HTERT RPE-1 (cell line): Measurements from ENCODE around the gene TBC1D3I.
"Not testable (repeated sequence)": the region's sequence is repeated elsewhere in the genome, so short reads cannot be mapped to it uniquely, and the experiment has no call there.

Experiments used
- in situ Hi-C: fragments of 300-500 bp; cut with MboI; formaldehyde crosslinking; loops from 4 replicates; pipeline ENCODE4 v1.14.3; 2020; ENCODE audit warnings: low sequenced_read_pairs

The TBC1D3I gene

DNA sequence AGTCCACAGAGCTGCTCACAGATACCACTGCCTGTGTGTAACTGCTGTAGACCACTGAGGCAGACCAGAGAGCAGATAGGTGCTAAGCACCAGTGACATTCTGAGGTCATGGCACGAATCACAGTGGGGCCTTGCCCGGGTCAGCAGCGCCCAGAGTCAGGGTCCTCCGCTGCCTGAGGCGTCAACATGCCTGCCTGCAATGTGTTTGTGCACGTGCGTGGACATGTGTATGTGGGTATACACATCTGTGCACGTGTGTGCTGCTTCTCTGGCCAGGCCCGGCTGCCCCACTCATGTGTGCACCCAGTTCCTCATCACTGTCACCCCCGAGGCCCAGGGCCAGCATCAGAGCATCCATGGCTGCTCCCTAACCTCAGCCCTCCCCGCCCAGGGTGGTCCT is at the start of gene TBC1D3I:
TSS of gene TBC1D3I (minus strand) at position 101 of the 400 bp plus-strand sequence. CDS start 1,585 bp downstream, outside the sequence.
- in situ Hi-C loops = not testable (repeated sequence)

GRCh38 chr17:36295161-36295560 is 30.8 kb upstream of the TBC1D3I start:
- in situ Hi-C loops = not testable (repeated sequence)

- in situ Hi-C loops = not testable (repeated sequence)
Measured at GRCh38 chr17:36289965-36290612, 25.7 kb upstream of the TBC1D3I start.

GRCh38 chr17:36284219-36284618 is 19.8 kb upstream of the TBC1D3I start:
- in situ Hi-C loops = not testable (repeated sequence)

DNA sequence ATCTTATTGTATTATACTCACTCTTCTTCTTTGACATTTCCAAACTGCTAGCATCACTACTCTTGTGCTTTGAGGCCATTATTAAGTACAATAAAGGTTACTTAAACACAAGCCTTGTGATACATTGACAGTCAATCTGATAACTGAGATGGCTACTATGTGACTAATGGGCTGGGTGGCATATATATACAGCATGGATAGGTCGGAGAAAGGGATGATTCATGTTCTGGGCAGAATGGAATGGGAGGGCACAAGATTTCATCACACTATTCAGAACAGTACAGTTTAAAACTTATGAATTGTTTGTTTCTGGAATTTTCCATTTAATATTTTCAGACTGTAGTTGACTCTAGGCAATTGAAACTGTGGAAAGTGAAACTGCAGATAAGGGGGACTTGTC is 18.9 kb upstream of the TBC1D3I start:
- in situ Hi-C loops = not testable (repeated sequence)

DNA sequence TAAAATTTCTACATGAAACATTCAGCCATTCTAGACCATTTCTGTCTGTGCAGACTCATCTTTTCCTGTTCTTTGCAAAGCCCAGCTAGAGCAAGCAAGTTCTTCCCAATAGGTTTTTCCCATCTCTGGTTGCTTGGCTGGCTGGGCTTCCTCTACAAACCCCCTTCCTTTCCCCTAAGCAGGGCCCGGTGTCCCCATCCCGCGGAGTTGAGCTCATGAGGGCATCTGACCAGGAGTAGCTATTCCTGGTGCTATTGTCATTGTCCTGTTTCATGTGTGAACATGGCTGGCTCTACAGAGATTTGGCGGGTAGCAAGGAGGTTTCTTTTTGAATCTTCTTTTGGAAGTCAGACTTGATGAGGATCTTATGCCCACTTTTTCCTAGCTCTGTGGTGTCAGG is 22.3 kb downstream of the TBC1D3I start:
- in situ Hi-C loops = not testable (repeated sequence)

DNA sequence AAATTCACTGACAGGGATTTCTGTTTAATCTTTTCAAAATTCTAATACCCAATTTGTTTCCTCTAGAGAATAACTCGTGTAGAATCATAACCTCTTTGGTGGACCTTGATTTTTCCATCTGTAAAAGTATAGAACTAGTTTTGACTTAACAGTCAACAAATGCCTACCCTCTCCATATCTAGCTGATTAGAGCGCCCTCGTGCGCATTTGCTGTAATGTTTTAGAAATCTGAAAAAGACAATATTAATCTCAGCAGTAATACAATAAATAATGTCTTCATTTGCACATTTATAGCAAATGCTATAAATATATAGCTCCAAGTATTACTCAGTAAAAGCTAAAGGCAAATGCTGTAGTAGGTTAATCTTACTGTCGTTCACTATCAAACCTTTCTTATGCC is 34.7 kb downstream of the TBC1D3I start:
- in situ Hi-C loops = not testable (repeated sequence)

GRCh38 chr17:36222967-36223366 is 41.4 kb downstream of the TBC1D3I start:
- in situ Hi-C loops = not testable (repeated sequence)

- in situ Hi-C loops = not testable (repeated sequence)
Measured at GRCh38 chr17:36221581-36222100, 42.7 kb downstream of the TBC1D3I start.

- in situ Hi-C loops = not testable (repeated sequence)
Measured at GRCh38 chr17:36220737-36221580, 43.4 kb downstream of the TBC1D3I start.

DNA sequence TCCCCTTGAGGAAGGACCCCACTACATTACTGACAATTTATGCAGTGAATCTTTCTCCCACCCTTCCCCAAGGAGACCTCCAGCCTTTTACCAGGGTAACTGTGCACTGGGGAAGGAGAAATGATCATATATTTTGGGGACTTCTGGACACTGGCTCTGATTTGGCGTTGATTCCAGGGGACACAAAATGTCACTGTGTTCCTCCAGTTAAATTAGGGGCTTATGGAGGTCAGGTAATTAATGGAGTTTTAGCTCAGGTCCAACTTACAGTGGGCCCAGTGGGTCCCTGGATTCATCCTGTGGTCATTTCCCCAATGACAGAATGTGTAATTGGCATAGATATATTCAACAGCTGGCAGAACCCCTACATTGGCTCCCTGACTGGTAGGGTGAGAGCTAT is 44.8 kb downstream of the TBC1D3I start:
- in situ Hi-C loops = not testable (repeated sequence)

GRCh38 chr17:36215406-36216308 is 48.7 kb downstream of the TBC1D3I start:
- in situ Hi-C loops = not testable (repeated sequence)

DNA sequence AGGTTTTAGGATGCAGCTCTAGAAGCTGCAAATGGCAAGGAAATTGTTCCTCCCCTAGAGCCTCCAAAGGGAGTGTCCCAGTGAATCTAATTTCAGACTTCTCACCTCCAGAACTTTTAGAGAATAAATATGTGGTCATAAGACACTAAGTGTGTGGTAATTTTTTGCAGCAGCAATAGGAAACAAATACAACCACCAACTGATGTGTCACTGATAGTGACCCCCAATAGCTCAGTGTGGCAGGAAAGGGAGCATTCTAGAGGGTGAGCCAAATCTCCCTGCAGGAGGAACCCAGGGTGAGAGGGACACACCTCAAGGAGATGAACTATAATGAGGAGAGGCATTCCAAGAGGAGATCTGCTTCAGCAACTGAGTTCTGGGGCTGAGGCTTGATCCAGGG is 49.5 kb downstream of the TBC1D3I start:
- in situ Hi-C loops = no loop called here

- in situ Hi-C loops = no loop called here
Measured at GRCh38 chr17:36213695-36214094, 50.7 kb downstream of the TBC1D3I start.

DNA sequence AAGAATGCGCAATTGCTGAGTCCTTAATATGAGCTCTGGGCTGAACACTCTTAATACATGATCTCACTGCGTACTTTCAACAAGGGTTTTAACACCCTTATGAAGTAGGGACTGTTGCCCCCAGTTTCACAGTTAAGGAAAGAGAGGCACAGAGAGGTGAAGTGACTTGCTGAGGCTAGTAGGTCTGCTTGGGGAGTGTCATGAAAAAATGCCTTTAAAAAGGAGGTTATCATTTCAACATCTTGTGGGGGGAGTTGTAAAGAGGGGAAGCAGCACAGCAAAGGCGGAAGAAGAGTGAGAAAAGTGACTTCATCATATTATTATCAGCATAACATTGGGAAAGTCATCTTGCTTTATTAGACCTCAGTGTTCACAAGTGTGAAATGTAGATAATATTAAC is 51.4 kb downstream of the TBC1D3I start:
- in situ Hi-C loops = no loop called here

DNA sequence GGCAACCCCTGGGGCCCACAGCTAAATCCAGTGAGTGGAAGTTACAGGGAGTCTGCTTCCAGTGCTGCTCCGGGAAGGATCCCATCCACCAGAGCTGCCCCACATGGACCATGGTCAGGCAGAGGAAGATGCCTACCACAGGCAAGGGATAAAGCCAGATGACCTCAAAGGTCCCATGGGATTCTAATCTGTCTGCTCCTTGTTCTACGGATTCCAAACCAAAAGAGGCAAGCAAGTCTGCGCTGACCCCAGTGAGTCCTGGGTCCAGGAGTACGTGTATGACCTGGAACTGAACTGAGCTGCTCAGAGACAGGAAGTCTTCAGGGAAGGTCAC is 52.1 kb downstream of the TBC1D3I start:
- in situ Hi-C loops = no loop called here

GRCh38 chr17:36211484-36212271 is 52.7 kb downstream of the TBC1D3I start:
- in situ Hi-C loops = not testable (repeated sequence)

DNA sequence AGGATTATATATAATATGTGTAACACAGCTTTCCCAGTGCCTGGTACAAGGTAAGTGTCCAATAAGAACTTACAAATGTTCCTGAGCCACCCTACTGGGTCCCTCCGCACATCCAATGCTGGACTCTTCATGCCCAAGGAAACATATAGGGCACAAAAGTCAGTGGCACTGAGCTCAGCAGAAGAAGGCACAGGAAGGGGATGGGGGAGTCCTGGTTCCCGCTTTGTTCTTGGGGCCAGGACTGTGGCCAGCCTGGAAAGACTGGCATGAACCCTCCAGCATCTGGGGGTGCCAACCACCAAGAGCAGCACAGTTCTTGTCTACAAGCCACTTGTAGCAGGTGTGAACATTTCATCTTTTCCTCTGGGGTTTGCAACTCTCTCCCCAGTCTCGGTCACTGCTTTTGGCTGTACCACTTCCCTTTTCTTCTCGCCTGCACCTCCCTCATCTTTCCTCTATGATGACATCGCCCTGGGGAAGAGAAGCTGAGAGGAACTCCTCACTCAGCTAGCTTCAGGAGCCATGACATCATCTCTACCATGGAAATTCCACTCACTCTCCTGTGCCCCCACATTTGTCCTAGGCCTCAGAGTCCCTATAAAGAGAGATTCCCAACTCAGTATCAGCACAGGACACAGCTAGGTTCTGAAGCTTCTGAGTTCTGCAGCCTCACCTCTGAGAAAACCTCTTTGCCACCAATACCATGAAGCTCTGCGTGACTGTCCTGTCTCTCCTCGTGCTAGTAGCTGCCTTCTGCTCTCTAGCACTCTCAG is 53.7 kb downstream of the TBC1D3I start, which contains the start of gene CCL4L2:
TSS of gene CCL4L2 (plus strand) at position 625 of the 773 bp plus-strand sequence.
- in situ Hi-C loops = not testable (repeated sequence)

- in situ Hi-C loops = no loop called here
Measured at GRCh38 chr17:36209575-36209974, 54.8 kb downstream of the TBC1D3I start.
